Prostate gland (tissue), 2 donors: Measurements from ENCODE around the gene DSCAML1.

ENCODE experiments used
- POLR2A ChIP-seq: fragments of 450-650 bp; IDR thresholded peaks from one replicate; pipeline ENCODE4 v1.6.1; 2016; ENCODE audit warnings: antibody characterized with exemption, mild to moderate bottlenecking
- POLR2AphosphoS5 ChIP-seq: sonication (generic); formaldehyde crosslinking; IDR thresholded peaks from one replicate; pipeline ENCODE4 v1.6.1; 2017; ENCODE audit warnings: antibody characterized with exemption
- TF ChIP-seq, protein P1 (sequence below), 4 experiments: fragments of 200-600 bp in 2 of 4; fragments of 450-650 bp in 2 of 4; sonication (generic) in 2 of 4; IDR thresholded peaks; 1 replicate in 3 of 4; 2 replicates in 1 of 4; pipeline ENCODE4 v1.5.1; 2016 to 2019; ENCODE audit warnings: antibody characterized with exemption in 4 of 4, mild to moderate bottlenecking in 2 of 4, moderate library complexity in 2 of 4

DNA sequence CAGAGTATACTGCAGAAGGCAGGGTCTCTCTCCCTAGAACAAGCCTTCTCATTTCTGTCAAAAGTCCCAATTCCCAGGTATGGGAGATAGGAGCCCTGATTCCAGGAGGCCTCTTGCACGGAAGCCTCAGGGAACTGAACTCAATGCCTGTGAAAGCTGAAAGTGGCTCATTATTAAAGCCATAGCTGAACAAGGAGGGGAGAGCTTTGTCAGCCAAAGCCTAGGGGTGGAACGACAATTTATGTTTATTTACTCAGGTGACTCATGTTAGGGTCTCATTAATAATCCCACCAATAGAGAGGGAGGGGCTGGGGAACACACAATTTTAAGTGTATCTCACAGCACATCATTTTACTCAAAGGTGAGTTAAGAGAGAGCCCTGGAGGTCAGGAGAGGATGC is 44.9 kb downstream of the DSCAML1 start:
- TF ChIP-seq POLR2A = no peak
- TF ChIP-seq, protein P1, sequence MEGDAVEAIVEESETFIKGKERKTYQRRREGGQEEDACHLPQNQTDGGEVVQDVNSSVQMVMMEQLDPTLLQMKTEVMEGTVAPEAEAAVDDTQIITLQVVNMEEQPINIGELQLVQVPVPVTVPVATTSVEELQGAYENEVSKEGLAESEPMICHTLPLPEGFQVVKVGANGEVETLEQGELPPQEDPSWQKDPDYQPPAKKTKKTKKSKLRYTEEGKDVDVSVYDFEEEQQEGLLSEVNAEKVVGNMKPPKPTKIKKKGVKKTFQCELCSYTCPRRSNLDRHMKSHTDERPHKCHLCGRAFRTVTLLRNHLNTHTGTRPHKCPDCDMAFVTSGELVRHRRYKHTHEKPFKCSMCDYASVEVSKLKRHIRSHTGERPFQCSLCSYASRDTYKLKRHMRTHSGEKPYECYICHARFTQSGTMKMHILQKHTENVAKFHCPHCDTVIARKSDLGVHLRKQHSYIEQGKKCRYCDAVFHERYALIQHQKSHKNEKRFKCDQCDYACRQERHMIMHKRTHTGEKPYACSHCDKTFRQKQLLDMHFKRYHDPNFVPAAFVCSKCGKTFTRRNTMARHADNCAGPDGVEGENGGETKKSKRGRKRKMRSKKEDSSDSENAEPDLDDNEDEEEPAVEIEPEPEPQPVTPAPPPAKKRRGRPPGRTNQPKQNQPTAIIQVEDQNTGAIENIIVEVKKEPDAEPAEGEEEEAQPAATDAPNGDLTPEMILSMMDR (IDR thresholded peaks at IDR 0.05) = no peak
- no peak for TF ChIP-seq POLR2AphosphoS5
